ENCODE results near the gene MUC20.
"Not testable (repeated sequence)": the region's sequence is repeated elsewhere in the genome, so short reads cannot be mapped to it uniquely, and the experiment has no call there.

Gene MUC20

DNA sequence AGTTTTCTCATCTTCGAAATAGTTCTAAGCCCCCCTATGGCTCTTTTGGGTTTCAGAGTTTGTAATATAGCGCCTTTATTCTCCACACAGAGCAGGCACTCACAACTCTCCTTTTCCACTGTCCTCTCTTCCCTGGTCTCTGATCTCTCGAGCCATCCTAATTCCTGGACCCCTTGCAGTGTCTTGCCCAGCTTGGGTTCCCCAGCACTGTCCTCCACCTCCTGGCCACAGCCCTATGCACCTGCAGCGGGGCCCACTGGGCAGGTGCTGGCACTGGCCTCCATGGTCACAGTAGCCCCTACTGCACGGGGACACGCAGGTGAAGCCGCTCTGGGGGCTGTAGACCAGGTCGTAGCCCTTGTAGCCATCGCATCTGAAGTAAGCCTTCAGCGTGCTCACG is 27.9 kb downstream of the MUC20 start:
- Histone ChIP-seq H3K4me3 (ENCODE audit: low read depth, low read length) (no peak overlapping the region), H3K9me3 (ENCODE audit: control insufficient read depth, insufficient read depth, low read length) (no peaks in the 10 kb centered on the region), H3K36me3 (ENCODE audit: control insufficient read depth, insufficient read depth, low read length) (no peaks in the 10 kb centered on the region), H3K4me1 (ENCODE audit: control insufficient read depth, insufficient read depth, low read length) (no peaks in the 10 kb centered on the region), H3K9ac (ENCODE audit: low read depth, low read length) (no peak overlapping the region), H3K27me3 (ENCODE audit: control insufficient read depth, insufficient read depth, low read length) (peaks cover 35% of the 10 kb centered on the region)

DNA sequence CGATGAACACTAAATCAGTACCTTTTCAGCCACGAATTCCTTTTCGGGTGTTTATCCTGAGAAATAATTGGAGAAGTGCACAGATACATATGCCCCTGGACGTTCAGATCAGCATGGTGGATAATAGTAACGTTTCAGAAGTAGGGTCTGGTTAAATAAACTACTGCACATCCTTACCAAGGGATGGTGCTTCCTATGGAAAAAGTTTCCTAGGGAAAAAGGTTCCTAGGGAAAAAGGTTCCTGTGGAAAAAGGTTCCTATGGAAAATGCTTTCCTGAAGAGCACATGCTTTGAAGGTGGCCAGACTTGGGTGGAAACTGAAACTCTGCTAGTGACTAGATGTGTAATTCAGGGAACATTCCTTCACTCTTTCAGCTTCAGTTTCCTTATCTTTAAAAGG is 28.3 kb downstream of the MUC20 start:
- peaks cover 35% of the 10 kb centered on the region for H3K27me3 ChIP-seq (ENCODE audit: control insufficient read depth, insufficient read depth, low read length)
- H3K9ac ChIP-seq (ENCODE audit: low read depth, low read length); H3K9me3 ChIP-seq (ENCODE audit: control insufficient read depth, insufficient read depth, low read length); H3K4me3 ChIP-seq (ENCODE audit: low read depth, low read length); H3K36me3 ChIP-seq (ENCODE audit: control insufficient read depth, insufficient read depth, low read length); H3K4me1 ChIP-seq (ENCODE audit: control insufficient read depth, insufficient read depth, low read length): not testable (repeated sequence)

DNA sequence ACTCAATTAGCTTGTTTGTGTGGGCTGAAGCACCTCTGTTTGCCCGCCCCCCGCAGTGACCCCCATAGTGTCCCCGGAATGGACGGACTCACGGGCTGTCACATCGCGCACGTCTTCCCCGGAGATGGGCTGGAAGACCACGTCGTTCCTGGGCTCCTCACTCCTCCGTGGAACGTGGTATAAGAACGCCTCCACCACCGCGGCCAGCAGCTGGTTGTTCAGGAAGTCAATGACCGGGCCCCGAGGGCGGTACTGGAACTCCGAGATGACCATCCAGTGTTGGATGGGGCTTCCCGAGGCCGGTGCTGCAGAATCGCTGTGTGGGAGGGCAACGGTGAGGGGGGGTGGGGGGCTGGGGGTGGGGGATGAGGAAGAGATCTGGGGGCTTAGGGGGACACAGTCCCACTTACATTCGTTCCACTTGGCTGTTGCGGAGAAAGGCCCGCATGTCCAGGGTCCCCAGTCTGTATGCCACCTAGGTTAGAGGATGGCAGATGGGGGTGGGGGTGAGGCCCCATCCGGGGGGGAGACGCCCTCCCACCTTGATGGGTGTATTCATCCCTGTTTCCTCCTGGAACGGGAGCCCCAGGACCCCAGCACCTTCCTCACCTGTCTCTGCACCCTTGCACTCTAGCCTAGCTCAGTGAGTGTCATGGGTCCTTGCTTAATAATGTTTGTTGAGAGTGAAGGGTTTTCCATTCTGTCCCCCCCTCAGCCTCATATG is 30.2 kb downstream of the MUC20 start:
- Histone ChIP-seq H3K9me3 (ENCODE audit: control insufficient read depth, insufficient read depth, low read length) (no peaks in the 10 kb centered on the region), H3K4me1 (ENCODE audit: control insufficient read depth, insufficient read depth, low read length) (no peaks in the 10 kb centered on the region), H3K27me3 (ENCODE audit: control insufficient read depth, insufficient read depth, low read length) (peaks cover 24% of the 10 kb centered on the region), H3K4me3 (ENCODE audit: low read depth, low read length) (no peak overlapping the region), H3K9ac (ENCODE audit: low read depth, low read length) (no peak overlapping the region), H3K36me3 (ENCODE audit: control insufficient read depth, insufficient read depth, low read length) (no peaks in the 10 kb centered on the region)

DNA sequence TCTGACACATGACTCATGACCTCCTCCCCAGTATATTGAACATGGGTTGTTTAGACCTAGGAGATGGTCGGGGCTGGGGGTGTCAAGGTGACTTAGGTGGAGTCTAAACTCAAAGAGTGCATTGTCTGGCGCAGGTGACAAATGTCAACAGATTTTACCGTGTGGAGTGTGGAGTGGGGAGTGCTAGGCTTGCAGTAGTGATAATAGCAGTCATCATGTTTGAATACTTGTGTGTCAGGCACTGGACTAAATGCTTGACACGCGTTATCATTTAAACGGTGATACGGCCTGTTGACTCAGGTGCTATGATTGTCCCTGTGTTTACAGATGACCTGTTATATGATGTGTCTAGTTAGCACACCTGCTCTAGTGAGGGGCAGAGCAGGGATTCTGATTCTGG is 30.8 kb downstream of the MUC20 start:
- no peak overlapping the region for H3K4me3 ChIP-seq (ENCODE audit: low read depth, low read length)
- H3K27me3 ChIP-seq (ENCODE audit: control insufficient read depth, insufficient read depth, low read length): peaks cover 19% of the 10 kb centered on the region
- H3K9ac ChIP-seq (ENCODE audit: low read depth, low read length): no peak overlapping the region
- H3K4me1 ChIP-seq (ENCODE audit: control insufficient read depth, insufficient read depth, low read length): no peaks in the 10 kb centered on the region
- no peaks in the 10 kb centered on the region for H3K9me3 ChIP-seq (ENCODE audit: control insufficient read depth, insufficient read depth, low read length)
- H3K36me3 ChIP-seq (ENCODE audit: control insufficient read depth, insufficient read depth, low read length): no peaks in the 10 kb centered on the region

DNA sequence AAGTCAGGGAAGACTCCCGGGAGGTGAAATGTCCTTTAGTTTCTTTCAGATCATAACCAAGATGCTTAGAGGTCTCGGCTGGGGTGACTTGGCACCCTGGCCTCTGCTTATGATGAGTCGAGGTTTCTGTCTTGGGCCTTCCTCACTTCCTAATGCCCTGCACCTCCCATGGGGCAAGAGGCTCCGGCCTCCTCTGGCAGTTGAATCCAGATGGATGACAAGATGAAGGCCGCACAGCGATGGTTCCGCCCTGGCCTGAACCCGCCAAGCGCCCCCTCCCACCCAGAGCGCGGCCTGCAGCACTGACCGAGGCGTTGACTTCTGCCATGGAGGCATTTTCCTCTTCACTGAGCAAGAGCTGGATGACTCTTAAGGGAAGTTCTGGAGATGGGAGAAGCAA is 31.3 kb downstream of the MUC20 start:
- peaks cover 14% of the 10 kb centered on the region for H3K27me3 ChIP-seq (ENCODE audit: control insufficient read depth, insufficient read depth, low read length)
- H3K4me1 ChIP-seq (ENCODE audit: control insufficient read depth, insufficient read depth, low read length): no peaks in the 10 kb centered on the region
- no peak overlapping the region for H3K4me3 ChIP-seq (ENCODE audit: low read depth, low read length)
- H3K9me3 ChIP-seq (ENCODE audit: control insufficient read depth, insufficient read depth, low read length): no peaks in the 10 kb centered on the region
- no peak overlapping the region for H3K9ac ChIP-seq (ENCODE audit: low read depth, low read length)
- H3K36me3 ChIP-seq (ENCODE audit: control insufficient read depth, insufficient read depth, low read length): no peaks in the 10 kb centered on the region

DNA sequence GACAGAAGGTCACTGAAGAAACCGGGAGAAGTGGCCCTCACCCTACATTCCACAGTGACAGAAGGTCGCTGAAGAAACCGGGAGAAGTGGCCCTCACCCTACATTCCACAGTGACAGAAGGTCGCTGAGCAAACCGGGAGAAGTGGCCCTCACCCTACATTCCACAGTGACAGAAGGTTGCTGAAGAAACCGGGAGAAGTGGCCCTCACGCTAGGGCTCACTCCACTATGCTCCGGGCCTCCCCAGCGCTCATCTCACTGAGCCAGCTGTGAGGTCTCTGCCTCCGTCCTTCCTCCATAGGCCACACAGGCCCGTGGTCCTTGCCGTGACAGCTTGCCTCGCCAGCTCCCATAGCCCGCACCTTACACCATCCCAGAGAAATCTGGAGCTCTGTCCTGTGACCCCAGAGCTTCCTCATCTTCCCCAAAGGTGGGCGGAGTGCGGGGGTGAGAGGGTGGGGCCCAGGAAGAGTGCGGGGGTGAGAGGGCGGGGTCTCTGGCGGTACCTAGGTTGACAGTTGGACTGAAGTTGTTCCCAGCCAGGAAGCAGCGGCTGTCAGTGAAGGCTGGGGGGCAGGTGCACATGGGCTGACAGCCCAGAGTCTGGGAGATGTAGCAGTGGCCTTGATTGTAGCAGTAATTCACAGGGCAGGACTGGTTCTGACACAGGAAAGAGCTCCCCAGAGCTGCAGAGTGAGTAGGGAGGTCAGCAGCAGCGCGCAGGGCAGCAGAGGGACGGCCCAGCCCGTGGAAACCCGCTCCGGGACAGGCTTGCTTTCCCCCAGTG is 32.0 kb downstream of the MUC20 start:
- Histone ChIP-seq H3K36me3 (ENCODE audit: control insufficient read depth, insufficient read depth, low read length) (no peaks in the 10 kb centered on the region), H3K27me3 (ENCODE audit: control insufficient read depth, insufficient read depth, low read length) (peaks cover 8% of the 10 kb centered on the region), H3K9ac (ENCODE audit: low read depth, low read length) (no peak overlapping the region), H3K4me1 (ENCODE audit: control insufficient read depth, insufficient read depth, low read length) (no peaks in the 10 kb centered on the region), H3K4me3 (ENCODE audit: low read depth, low read length) (no peak overlapping the region), H3K9me3 (ENCODE audit: control insufficient read depth, insufficient read depth, low read length) (no peaks in the 10 kb centered on the region)

DNA sequence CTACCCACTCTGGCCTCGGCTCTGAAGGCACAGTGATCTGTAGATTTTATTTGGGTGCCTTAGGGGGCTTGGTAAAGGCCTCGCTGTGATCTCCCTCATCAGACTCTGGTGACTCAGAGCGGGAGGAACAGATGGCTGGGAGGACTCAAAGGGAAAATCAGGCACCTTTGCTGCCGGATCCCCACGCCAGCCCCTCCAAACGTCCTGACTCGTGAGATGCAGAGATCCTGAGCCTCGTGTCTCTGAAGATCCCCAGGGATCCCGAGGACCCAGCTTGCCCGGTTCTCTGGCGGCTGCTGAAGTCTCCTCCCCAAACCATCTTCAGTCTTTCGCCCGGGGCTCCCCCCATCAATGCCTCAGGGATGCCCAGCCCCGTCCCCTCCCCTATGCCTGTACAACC is 32.8 kb downstream of the MUC20 start:
- no peaks in the 10 kb centered on the region for H3K9me3 ChIP-seq (ENCODE audit: control insufficient read depth, insufficient read depth, low read length)
- H3K36me3 ChIP-seq (ENCODE audit: control insufficient read depth, insufficient read depth, low read length): no peaks in the 10 kb centered on the region
- peaks cover 5% of the 10 kb centered on the region for H3K27me3 ChIP-seq (ENCODE audit: control insufficient read depth, insufficient read depth, low read length)
- no peaks in the 10 kb centered on the region for H3K4me1 ChIP-seq (ENCODE audit: control insufficient read depth, insufficient read depth, low read length)
- H3K9ac ChIP-seq (ENCODE audit: low read depth, low read length): no peak overlapping the region
- H3K4me3 ChIP-seq (ENCODE audit: low read depth, low read length): no peak overlapping the region

DNA sequence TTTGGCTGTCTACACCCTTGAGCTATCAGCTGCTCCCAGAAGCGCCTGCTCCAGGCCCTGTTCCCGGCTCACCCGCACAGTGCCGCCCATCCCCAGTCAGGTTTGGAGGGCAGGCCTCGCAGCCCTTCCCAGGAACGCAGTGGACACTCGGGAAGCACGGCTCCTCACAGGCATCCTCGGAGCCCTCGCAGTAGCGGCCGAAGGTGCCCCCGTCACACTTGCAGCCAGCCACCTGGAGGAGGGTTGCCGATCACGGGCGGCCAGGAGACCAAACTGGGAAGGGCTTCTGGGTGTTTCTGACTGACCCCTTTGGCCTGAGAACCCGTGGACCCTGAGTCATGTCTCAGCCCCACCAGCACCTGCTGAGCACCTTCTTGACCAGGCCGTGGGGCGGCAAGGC is 33.4 kb downstream of the MUC20 start:
- Histone ChIP-seq H3K36me3 (ENCODE audit: control insufficient read depth, insufficient read depth, low read length) (no peaks in the 10 kb centered on the region), H3K9me3 (ENCODE audit: control insufficient read depth, insufficient read depth, low read length) (no peaks in the 10 kb centered on the region), H3K27me3 (ENCODE audit: control insufficient read depth, insufficient read depth, low read length) (no peaks in the 10 kb centered on the region), H3K4me1 (ENCODE audit: control insufficient read depth, insufficient read depth, low read length) (no peaks in the 10 kb centered on the region), H3K9ac (ENCODE audit: low read depth, low read length) (no peak overlapping the region), H3K4me3 (ENCODE audit: low read depth, low read length) (no peak overlapping the region)

DNA sequence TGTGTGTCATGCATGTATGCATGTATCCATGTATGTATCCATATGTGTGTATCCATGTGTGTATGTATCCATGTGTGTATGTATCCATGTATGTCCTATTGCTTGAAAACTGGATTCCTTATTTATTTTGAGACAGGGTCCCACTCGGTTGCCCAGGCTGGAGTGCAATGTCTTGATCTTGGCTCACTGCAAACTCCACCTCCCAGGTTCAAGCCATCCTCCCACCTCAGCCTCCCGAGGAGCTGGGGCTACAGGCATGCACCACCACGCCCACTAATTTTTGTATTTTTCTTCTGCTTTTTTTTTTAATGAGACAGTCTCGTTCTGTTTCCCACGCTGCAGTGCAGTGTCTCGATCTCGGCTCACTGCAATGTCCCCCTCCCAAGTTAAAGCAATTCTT is 34.1 kb downstream of the MUC20 start:
- no peak overlapping the region for H3K9ac ChIP-seq (ENCODE audit: low read depth, low read length)
- H3K4me3 ChIP-seq (ENCODE audit: low read depth, low read length): no peak overlapping the region
- H3K27me3 ChIP-seq (ENCODE audit: control insufficient read depth, insufficient read depth, low read length): no peaks in the 10 kb centered on the region
- no peaks in the 10 kb centered on the region for H3K36me3 ChIP-seq (ENCODE audit: control insufficient read depth, insufficient read depth, low read length)
- no peaks in the 10 kb centered on the region for H3K4me1 ChIP-seq (ENCODE audit: control insufficient read depth, insufficient read depth, low read length)
- no peaks in the 10 kb centered on the region for H3K9me3 ChIP-seq (ENCODE audit: control insufficient read depth, insufficient read depth, low read length)

DNA sequence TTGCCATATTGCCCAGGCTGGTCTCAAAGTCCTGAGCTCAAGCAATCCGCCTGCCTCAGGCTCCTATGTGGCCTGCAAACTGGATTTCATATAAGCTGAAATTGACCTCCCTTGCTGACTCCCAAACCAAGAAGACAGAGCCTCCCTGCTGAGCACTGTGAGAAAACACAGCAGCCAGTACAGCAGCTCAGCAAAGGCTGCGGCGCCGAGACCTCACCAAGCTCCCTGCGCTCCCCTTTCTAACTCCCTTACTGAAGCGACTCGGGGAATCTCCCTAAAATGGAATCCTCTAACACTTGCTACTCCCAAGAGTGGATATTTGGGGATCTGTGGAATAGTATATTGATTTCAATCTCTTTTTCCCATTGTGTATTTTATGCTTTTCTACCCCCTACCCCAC is 34.6 kb downstream of the MUC20 start:
- Histone ChIP-seq H3K9me3 (ENCODE audit: control insufficient read depth, insufficient read depth, low read length) (no peaks in the 10 kb centered on the region), H3K4me1 (ENCODE audit: control insufficient read depth, insufficient read depth, low read length) (no peaks in the 10 kb centered on the region), H3K9ac (ENCODE audit: low read depth, low read length) (no peak overlapping the region), H3K27me3 (ENCODE audit: control insufficient read depth, insufficient read depth, low read length) (no peaks in the 10 kb centered on the region), H3K4me3 (ENCODE audit: low read depth, low read length) (no peak overlapping the region), H3K36me3 (ENCODE audit: control insufficient read depth, insufficient read depth, low read length) (no peaks in the 10 kb centered on the region)

DNA sequence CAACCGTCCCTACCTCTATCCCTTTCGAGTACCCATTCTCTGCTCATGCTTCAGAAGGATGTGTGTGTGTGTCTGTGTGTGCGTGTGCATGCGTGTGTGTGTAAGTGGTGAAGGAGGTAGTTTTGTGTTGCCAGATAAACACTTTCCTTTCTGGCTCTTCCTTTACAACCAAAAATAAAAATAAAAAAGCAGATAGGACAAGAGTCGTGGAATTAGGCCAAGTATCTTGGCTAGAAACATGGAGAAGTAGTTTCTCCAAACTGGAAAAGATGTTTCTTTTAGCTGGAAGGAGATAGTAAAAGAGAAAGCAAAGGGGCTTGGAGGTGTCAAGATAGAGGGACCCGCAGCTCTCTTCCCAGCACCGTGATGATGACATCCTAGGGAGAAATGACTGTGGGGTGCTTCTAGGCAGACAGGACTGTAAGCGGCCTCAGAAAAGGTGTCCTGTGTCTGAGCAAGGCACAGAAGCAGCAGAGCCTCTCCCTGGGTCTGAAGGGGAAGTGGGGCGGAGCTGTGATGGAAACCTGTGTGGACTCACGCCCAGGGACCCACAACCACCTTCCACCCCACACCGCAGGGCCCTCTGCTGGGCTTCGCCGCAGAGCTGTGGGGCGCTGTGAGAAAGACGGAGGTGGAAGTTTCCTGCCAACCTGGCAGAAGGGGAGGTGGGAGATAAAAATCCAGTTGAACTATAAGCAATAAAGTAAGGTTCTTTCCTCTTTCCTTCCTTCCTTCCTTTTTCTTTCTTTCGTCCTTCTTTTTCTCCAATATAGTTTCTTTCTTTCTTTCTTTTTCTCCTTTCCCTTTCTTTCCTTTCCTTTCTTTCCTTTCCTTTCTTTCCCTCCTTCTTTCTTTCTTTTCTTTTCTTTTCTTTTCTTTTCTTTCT is 35.3 kb downstream of the MUC20 start:
- no peak overlapping the region for H3K4me3 ChIP-seq (ENCODE audit: low read depth, low read length)
- no peaks in the 10 kb centered on the region for H3K27me3 ChIP-seq (ENCODE audit: control insufficient read depth, insufficient read depth, low read length)
- no peaks in the 10 kb centered on the region for H3K4me1 ChIP-seq (ENCODE audit: control insufficient read depth, insufficient read depth, low read length)
- no peak overlapping the region for H3K9ac ChIP-seq (ENCODE audit: low read depth, low read length)
- H3K9me3 ChIP-seq (ENCODE audit: control insufficient read depth, insufficient read depth, low read length): no peaks in the 10 kb centered on the region
- no peaks in the 10 kb centered on the region for H3K36me3 ChIP-seq (ENCODE audit: control insufficient read depth, insufficient read depth, low read length)

Data from iPS-15b (cell line).